IMR-90 (cell line): ENCODE results near the gene VAMP8. TPM values are rescaled to one million over a fixed set of nuclear protein-coding genes. Genes with fewer than 3 reads are reported as not detected.
A peak's percentile ranks its signal among the peaks of the same experiment; 100 is the strongest.

Experiments
- ATAC-seq: fragments of 200-7000 bp; cut with Tn5 transposase; 2 replicates; pipeline ENCODE4 v1.9.1; 2020; ENCODE audit warnings: low read depth, mild to moderate bottlenecking, moderate library complexity
- BruUV-seq: library from RNA; stranded (reverse); fragments of 400-500 nt; replicated peaks from 2 replicates; lab custom pipeline; 2021; lab: Mats Ljungman, UMichigan
- CTCF ChIA-PET: fragments of 300-600 bp; formaldehyde crosslinking; extraction: SDS; loops from one replicate; lab custom pipeline; 2021; ENCODE audit warnings: antibody characterized with exemption; lab: Yijun Ruan, JAX
- POLR2A ChIA-PET: fragments of 300-600 bp; sonication (Branson Sonifier 250); formaldehyde crosslinking; loops from one replicate; lab custom pipeline; 2022; ENCODE audit warnings: antibody characterized with exemption; ENCODE audit not compliant: unreplicated experiment; lab: Charles Lee
- DNase-seq: peaks from one replicate; pipeline ENCODE4 v3.0.0; 2013
- H2AFZ ChIP-seq: replicated peaks from 2 replicates; pipeline ENCODE3; 2013; ENCODE audit warnings: low read length, mild to moderate bottlenecking; ENCODE audit not compliant: poor library complexity
- H2AK5ac ChIP-seq: 2 replicates; pipeline ENCODE4 v1.6.1; 2013; ENCODE audit warnings: low read depth, low read length, inconsistent platforms
- H2AK9ac ChIP-seq: replicated peaks from 2 replicates; pipeline ENCODE3; 2013; ENCODE audit warnings: mild to moderate bottlenecking, low read depth, low read length, moderate library complexity; ENCODE audit not compliant: poor library complexity
- H2BK120ac ChIP-seq: 2 replicates; pipeline ENCODE4 v1.6.1; 2013; ENCODE audit warnings: low read depth, low read length, inconsistent platforms
- H2BK15ac ChIP-seq: 3 replicates; pipeline ENCODE4 v1.6.1; 2013; ENCODE audit warnings: low read depth, low read length, inconsistent platforms
- H2BK20ac ChIP-seq: 2 replicates; pipeline ENCODE4 v1.6.1; 2013; ENCODE audit warnings: low read depth, mild to moderate bottlenecking, inconsistent platforms, low read length, moderate library complexity
- H2BK5ac ChIP-seq: 2 replicates; pipeline ENCODE4 v1.6.1; 2013; ENCODE audit warnings: mild to moderate bottlenecking, low read depth, low read length, inconsistent platforms; ENCODE audit not compliant: poor library complexity, severe bottlenecking
- H3K14ac ChIP-seq: replicated peaks from 2 replicates; pipeline ENCODE4 v1.6.1; 2013; ENCODE audit warnings: low read depth, low read length, inconsistent platforms
- H3K18ac ChIP-seq: 2 replicates; pipeline ENCODE4 v1.6.1; 2013; ENCODE audit warnings: low read depth, low read length, control low read depth
- H3K23ac ChIP-seq: 2 replicates; pipeline ENCODE4 v1.6.1; 2013; ENCODE audit warnings: low read depth, low read length, inconsistent platforms
- H3K27ac ChIP-seq: 2 replicates; pipeline ENCODE4 v1.5.1; 2013; ENCODE audit warnings: mild to moderate bottlenecking, control low read depth, low read length; ENCODE audit not compliant: insufficient read depth
- H3K27me3 ChIP-seq: 2 replicates; pipeline ENCODE4 v1.6.1; 2013; ENCODE audit warnings: low read length; ENCODE audit not compliant: control insufficient read depth, insufficient read depth
- H3K36me3 ChIP-seq: 2 replicates; pipeline ENCODE4 v1.6.1; 2013; ENCODE audit warnings: low read length, mixed read lengths; ENCODE audit not compliant: control insufficient read depth, insufficient read depth
- H3K4ac ChIP-seq: 2 replicates; pipeline ENCODE4 v1.6.1; 2013; ENCODE audit warnings: low read depth, low read length, inconsistent platforms
- H3K4me1 ChIP-seq: 2 replicates; pipeline ENCODE4 v1.6.1; 2013; ENCODE audit warnings: low read length, mixed read lengths; ENCODE audit not compliant: control insufficient read depth, insufficient read depth
- H3K4me2 ChIP-seq: 2 replicates; pipeline ENCODE4 v1.6.1; 2013; ENCODE audit warnings: low read depth, mild to moderate bottlenecking, control low read depth, low read length, moderate library complexity
- H3K4me3 ChIP-seq: 2 replicates; pipeline ENCODE4 v1.5.1; 2013; ENCODE audit warnings: low read depth, mild to moderate bottlenecking, control low read depth, low read length, moderate library complexity; ENCODE audit not compliant: insufficient read depth
- H3K56ac ChIP-seq: 2 replicates; pipeline ENCODE4 v1.6.1; 2013; ENCODE audit warnings: low read length, inconsistent platforms; ENCODE audit not compliant: insufficient read depth; ENCODE audit errors: extremely low read depth
- H3K79me1 ChIP-seq, 2 experiments: 2 replicates each; pipeline ENCODE4 v1.6.1; 2013; ENCODE audit warnings: low read length in 2 of 2, inconsistent platforms in 1 of 2, low read depth in 1 of 2
- H3K9ac ChIP-seq: 2 replicates; pipeline ENCODE4 v1.6.1; 2013; ENCODE audit warnings: low read depth, low read length, control low read depth
- H3K9me1 ChIP-seq: 2 replicates; pipeline ENCODE4 v1.6.1; 2013; ENCODE audit warnings: low read length, inconsistent platforms; ENCODE audit not compliant: insufficient read depth
- H3K9me3 ChIP-seq: 2 replicates; pipeline ENCODE4 v1.6.1; 2013; ENCODE audit warnings: low read length; ENCODE audit not compliant: control insufficient read depth, insufficient read depth
- H4K20me1 ChIP-seq: 2 replicates; pipeline ENCODE4 v1.6.1; 2013; ENCODE audit warnings: low read length, inconsistent platforms; ENCODE audit not compliant: insufficient read depth
- H4K5ac ChIP-seq: 2 replicates; pipeline ENCODE4 v1.6.1; 2013; ENCODE audit warnings: mild to moderate bottlenecking, low read depth, low read length, control low read depth
- H4K8ac ChIP-seq, 2 experiments: 2 replicates each; pipeline ENCODE4 v1.6.1; 2013; ENCODE audit warnings: low read depth in 2 of 2, low read length in 2 of 2, control low read depth in 1 of 2, inconsistent platforms in 1 of 2
- H4K91ac ChIP-seq: 2 replicates; pipeline ENCODE4 v1.6.1; 2013; ENCODE audit warnings: low read depth, low read length, inconsistent platforms; ENCODE audit not compliant: insufficient read depth
- CHD1 ChIP-seq: IDR thresholded peaks from 2 replicates; pipeline ENCODE4 v1.6.1; 2012; ENCODE audit warnings: low read depth, low read length, improper control_type of control experiment
- MAFK ChIP-seq: IDR thresholded peaks from 2 replicates; pipeline ENCODE4 v1.6.1; 2012; ENCODE audit warnings: low read depth, low read length, improper control_type of control experiment
- MAZ ChIP-seq: IDR thresholded peaks from 2 replicates; pipeline ENCODE4 v1.6.1; 2012; ENCODE audit warnings: low read depth, mild to moderate bottlenecking, low read length, improper control_type of control experiment, moderate library complexity, borderline replicate concordance
- POLR2A ChIP-seq: IDR thresholded peaks from 2 replicates; pipeline ENCODE4 v1.6.1; 2012; ENCODE audit warnings: mild to moderate bottlenecking, low read depth, low read length
- WGBS, 2 experiments: methylation state at CpG; one replicate each; pipeline versions ENCODE4 v1.1.5 to v1.1.7; 2013; ENCODE audit warnings: missing lambda C conversion rate in 2 of 2; ENCODE audit not compliant: insufficient read length in 1 of 2; ENCODE audit errors: extremely low coverage in 2 of 2; 5-methylcytosine and 5-hydroxymethylcytosine counted together
- dilution Hi-C: fragments of 300-500 bp; cut with HindIII; formaldehyde crosslinking; loops from one replicate; pipeline ENCODE4 v1.14.3; 2018; ENCODE audit warnings: low sequenced_read_pairs; ENCODE audit not compliant: unreplicated experiment
- in situ Hi-C: fragments of 300-500 bp; cut with MboI; formaldehyde crosslinking; loops from 3 replicates; pipeline ENCODE4 v1.14.3; 2019; ENCODE audit warnings: low sequenced_read_pairs, inconsistent platforms, mixed read lengths
- intact Hi-C: fragments of 100-400 bp; cut with micrococcal nuclease; formaldehyde crosslinking; loops from 2 replicates; pipeline ENCODE4 v1.10.0; 2022
- polyA plus RNA-seq, 3 experiments: library from polyadenylated mRNA; depleted of rRNA; stranded (reverse); fragments of >200 nt; gene quantifications; 2 replicates each; pipeline ENCODE4 v1.2.3, GENCODE V29; 2012; ENCODE audit warnings: low replicate concordance in 1 of 3
- total RNA-seq: library from RNA; depleted of rRNA; stranded (reverse); fragments of >200 nt; gene quantifications from 2 replicates; pipeline ENCODE4 v1.2.3, GENCODE V29; 2012

The VAMP8 gene
- total and polyA plus RNA-seq, 2 of the 4 experiments (the other 2 are of a cell fraction), result 0.90 to 1.9 TPM

DNA sequence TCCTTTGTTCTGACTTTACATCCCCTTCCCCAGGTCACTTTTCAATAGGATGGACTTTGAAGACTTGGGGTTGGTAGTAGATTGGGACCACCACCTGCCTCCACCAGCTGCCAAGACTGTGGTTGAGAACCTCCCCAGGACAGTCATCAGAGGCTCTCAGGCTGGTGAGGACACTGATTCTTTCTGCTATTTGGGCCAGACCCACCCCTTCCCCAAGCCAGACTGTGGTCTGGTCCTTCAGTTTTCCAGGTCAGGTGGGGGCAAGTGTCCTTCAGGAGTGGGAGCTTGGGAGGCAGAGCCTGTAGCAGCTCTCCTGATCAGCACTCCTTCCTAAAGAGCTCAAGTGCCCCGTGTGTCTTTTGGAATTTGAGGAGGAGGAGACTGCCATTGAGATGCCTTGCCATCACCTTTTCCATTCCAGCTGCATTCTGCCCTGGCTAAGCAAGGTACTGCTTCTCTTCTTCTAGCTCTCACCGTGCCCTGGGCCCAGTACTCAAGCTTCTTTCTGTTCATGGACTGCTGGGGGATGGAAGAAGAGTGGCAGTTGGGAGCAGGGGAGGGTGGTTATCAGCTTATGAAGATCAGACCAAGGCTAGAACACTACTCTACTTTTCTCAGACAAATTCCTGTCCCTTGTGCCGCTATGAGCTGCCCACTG is 19.2 kb downstream of the VAMP8 start (continued):
- no peak for TF ChIP-seq MAFK

GRCh38 chr2:85597241-85597640 is 19.9 kb downstream of the VAMP8 start:
- Histone ChIP-seq H3K14ac (no peak overlapping the region), H3K56ac (no peak overlapping the region), H2BK20ac (no peak overlapping the region), H2BK120ac (no peak overlapping the region), H2AK5ac (no peak overlapping the region), H3K4me3 (no peak overlapping the region), H3K9me3 (no peaks in the 10 kb centered on the region), H3K79me1 (peaks cover 26 to 68% of the 10 kb centered on the region in 2 experiments), H3K27ac (no peak overlapping the region), H4K8ac (no peak overlapping the region), H3K4me2 (no peak overlapping the region), H4K5ac (no peak overlapping the region), H3K9me1 (peaks cover 16% of the 10 kb centered on the region), H2BK15ac (no peak overlapping the region), H2AFZ (no peak overlapping the region), H2AK9ac (no peak overlapping the region), H3K18ac (no peak overlapping the region), H3K36me3 (peaks cover 26% of the 10 kb centered on the region), H3K4me1 (peaks cover 13% of the 10 kb centered on the region), H3K4ac (no peak overlapping the region), H3K27me3 (no peaks in the 10 kb centered on the region), H4K91ac (no peak overlapping the region), H3K9ac (no peak overlapping the region), H4K20me1 (peaks cover 16% of the 10 kb centered on the region), H2BK5ac (no peak overlapping the region), H3K23ac (no peak overlapping the region)
- dilution Hi-C loops, result no loop called here
- in situ Hi-C loops, result no loop called here
- ChIA-PET CTCF (no interaction called here), POLR2A (interaction anchor here (0.6 to 1.9 kb wide), 2 partner anchors 10 to 36 kb away, joined by 3 to 9 read pairs; no protein-coding TSS in a partner anchor)
- DNase-seq (no peak), ATAC-seq (no peak)
- no CpG with 5 or more reads among the region's 5 CpGs for WGBS, 2 experiments
- no peak for TF ChIP-seq MAZ
- no peak for TF ChIP-seq CHD1
- no peak for TF ChIP-seq POLR2A
- TSS peak; percentile 56 for BruUV-seq
- intact Hi-C loops, result no loop called here
